ENCODE data around the gene AKAP8.
A peak's percentile ranks its signal among the peaks of the same experiment; 100 is the strongest.
"Not testable (repeated sequence)": the region's sequence is repeated elsewhere in the genome, so short reads cannot be mapped to it uniquely, and the experiment has no call there.

Gene AKAP8

GRCh38 chr19:15371119-15371518, 8.5 kb downstream of the AKAP8 start:
- Mint-ChIP-seq H3K4me3 (no peak overlapping the region), H3K4me1 (peaks cover 19% of the 10 kb centered on the region), H3K27ac (no peak overlapping the region), H3K27me3 (no peaks in the 10 kb centered on the region), H3K9me3 (no peaks in the 10 kb centered on the region), H3K36me3 (peaks cover 56% of the 10 kb centered on the region)
- no peak for ATAC-seq

DNA sequence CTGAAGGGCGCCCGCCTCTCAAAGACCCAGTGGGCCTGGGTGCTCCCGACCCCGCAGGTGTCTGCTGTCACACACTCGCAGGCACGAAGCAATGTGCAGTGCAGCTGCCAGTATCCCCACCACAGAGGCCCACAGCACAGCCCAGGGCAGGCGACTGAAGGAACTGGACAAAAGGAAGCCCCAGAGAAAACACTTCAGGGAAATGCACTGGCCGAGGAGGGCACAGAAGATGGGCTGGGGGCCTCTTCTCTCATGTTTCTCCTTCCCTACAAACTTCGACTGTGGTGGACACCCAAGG, 10.0 kb downstream of the AKAP8 start:
- Mint-ChIP-seq H3K27ac (no peak overlapping the region), H3K4me3 (no peak overlapping the region), H3K27me3 (no peaks in the 10 kb centered on the region), H3K4me1 (peaks cover 16% of the 10 kb centered on the region), H3K36me3 (peaks cover 69% of the 10 kb centered on the region), H3K9me3 (no peaks in the 10 kb centered on the region)
- no peak for ATAC-seq

DNA sequence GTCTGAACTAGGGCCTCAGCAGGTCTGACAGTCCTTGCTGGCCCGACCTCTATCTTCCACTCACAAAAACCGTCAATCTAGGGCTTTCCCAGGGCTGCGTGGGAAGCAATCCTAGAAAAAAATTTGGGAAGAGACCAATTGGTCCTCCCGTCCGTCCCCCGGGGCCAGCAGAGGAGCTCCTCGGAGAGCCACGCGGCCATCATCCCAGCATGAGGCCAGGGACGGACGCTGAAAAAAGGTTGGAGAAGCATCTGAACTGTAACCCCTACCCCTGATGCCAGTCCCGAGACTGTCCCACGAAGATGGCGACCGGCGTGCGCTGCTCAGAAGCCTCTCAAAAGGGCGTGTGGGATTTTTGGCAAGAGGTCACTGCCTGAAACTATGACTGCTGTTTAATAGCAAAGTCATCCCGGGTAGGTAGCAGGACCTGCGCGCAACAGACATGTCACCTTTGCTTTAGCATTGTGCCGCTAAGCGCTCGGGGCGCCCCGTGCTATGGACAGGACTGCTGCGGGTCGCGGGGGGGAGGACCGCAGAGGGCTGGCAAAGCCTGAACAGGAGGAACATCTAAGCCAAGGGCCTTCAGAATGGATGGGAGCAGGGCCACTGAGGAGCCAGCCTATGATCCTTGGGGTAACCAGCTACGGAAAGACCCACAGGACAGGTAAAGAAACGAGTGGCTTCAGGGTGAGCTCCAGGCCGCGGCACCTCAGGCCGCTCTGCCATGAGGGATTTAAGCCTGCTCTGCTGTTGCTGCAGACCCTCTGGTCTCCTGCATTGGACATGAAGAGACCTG, 10.6 kb downstream of the AKAP8 start:
- Mint-ChIP-seq H3K27me3 (no peaks in the 10 kb centered on the region), H3K4me1 (peaks cover 13% of the 10 kb centered on the region), H3K4me3 (no peak overlapping the region), H3K9me3 (no peaks in the 10 kb centered on the region), H3K36me3 (peaks cover 71% of the 10 kb centered on the region), H3K27ac (peak overlapping the region; percentile 81)
- ATAC-seq: no peak

GRCh38 chr19:15368051-15368632, 11.4 kb downstream of the AKAP8 start:
- H3K9me3 Mint-ChIP-seq: no peaks in the 10 kb centered on the region
- H3K4me3 Mint-ChIP-seq: no peak overlapping the region
- H3K36me3 Mint-ChIP-seq: peaks cover 68% of the 10 kb centered on the region
- peak overlapping the region; percentile 81 for H3K27ac Mint-ChIP-seq
- no peak for ATAC-seq
- H3K4me1 Mint-ChIP-seq: peaks cover 9% of the 10 kb centered on the region
- H3K27me3 Mint-ChIP-seq: no peaks in the 10 kb centered on the region

GRCh38 chr19:15367439-15367838, 12.1 kb downstream of the AKAP8 start:
- Mint-ChIP-seq H3K36me3 (peaks cover 62% of the 10 kb centered on the region), H3K4me3 (no peak overlapping the region), H3K4me1 (peaks cover 7% of the 10 kb centered on the region)

GRCh38 chr19:15365264-15365663, 14.3 kb downstream of the AKAP8 start:
- Mint-ChIP-seq H3K27me3 (no peaks in the 10 kb centered on the region), H3K36me3 (peaks cover 67% of the 10 kb centered on the region), H3K9me3 (no peaks in the 10 kb centered on the region), H3K27ac (no peak overlapping the region), H3K4me3 (no peak overlapping the region), H3K4me1 (peaks cover 12% of the 10 kb centered on the region)
- no peak for ATAC-seq

More at GRCh38 chr19:15367439-15367838, 12.1 kb downstream of the AKAP8 start:
- no peaks in the 10 kb centered on the region for H3K27me3 Mint-ChIP-seq
- H3K9me3 Mint-ChIP-seq: no peaks in the 10 kb centered on the region
- ATAC-seq: no peak
- H3K27ac Mint-ChIP-seq: no peak overlapping the region

- H3K9me3 Mint-ChIP-seq, H3K27me3 Mint-ChIP-seq, H3K4me3 Mint-ChIP-seq, H3K27ac Mint-ChIP-seq, ATAC-seq: not testable (repeated sequence)
- Mint-ChIP-seq H3K4me1 (peaks cover 16% of the 10 kb centered on the region), H3K36me3 (peaks cover 63% of the 10 kb centered on the region)
These were observed 15.8 kb downstream of the AKAP8 start for GRCh38 chr19:15363791-15364190.

DNA sequence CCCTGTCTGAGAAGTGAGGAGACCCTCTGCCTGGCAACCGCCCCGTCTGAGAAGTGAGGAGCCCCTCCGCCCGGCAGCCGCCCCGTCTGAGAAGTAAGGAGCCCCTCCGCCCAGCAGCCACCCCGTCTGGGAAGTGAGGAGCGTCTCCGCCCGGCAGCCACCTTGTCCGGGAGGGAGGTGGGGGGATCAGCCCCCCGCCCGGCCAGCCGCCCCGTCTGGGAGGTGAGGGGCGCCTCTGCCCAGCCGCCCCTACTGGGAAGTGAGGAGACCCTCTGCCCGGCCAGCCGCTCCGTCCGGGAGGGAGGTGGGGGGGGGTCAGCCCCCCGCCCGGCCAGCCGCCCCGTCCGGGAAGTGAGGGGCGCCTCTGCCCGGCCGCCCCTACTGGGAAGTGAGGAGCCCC, 16.5 kb downstream of the AKAP8 start:
- H3K27me3 Mint-ChIP-seq, H3K9me3 Mint-ChIP-seq, H3K4me1 Mint-ChIP-seq, H3K4me3 Mint-ChIP-seq, ATAC-seq, H3K27ac Mint-ChIP-seq: not testable (repeated sequence)
- peaks cover 63% of the 10 kb centered on the region for H3K36me3 Mint-ChIP-seq

DNA sequence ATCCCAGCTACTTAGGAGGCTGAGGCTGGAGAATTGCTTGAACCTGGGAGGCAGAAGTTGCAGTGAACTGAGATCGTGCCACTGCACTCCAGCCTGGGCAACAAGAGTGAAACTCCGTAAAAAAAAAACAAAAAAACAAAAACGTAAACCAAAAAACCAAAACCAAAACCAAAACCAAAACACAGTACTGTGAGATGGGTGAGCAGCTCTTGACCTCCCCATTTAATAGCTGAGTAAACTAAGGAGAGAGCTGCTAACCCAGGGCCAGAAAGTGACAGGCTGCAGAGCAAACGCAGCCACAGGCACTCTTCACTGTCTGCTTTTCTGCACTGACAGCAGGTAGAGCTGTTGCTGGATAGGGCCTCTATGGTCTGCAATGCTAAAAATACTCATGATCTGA, 19.6 kb downstream of the AKAP8 start:
- H3K4me3 Mint-ChIP-seq, H3K4me1 Mint-ChIP-seq, H3K9me3 Mint-ChIP-seq, H3K27me3 Mint-ChIP-seq: not testable (repeated sequence)
- H3K27ac Mint-ChIP-seq: peak overlapping the region; percentile 27
- peaks cover 63% of the 10 kb centered on the region for H3K36me3 Mint-ChIP-seq
- peak; percentile 31 for ATAC-seq

- Mint-ChIP-seq H3K27ac (peak overlapping the region; percentile 51), H3K27me3 (no peaks in the 10 kb centered on the region), H3K36me3 (peaks cover 66% of the 10 kb centered on the region), H3K4me3 (no peak overlapping the region), H3K4me1 (peaks cover 9% of the 10 kb centered on the region), H3K9me3 (no peaks in the 10 kb centered on the region)
- ATAC-seq: no peak
These were observed 20.7 kb downstream of the AKAP8 start for GRCh38 chr19:15358918-15359317.

DNA sequence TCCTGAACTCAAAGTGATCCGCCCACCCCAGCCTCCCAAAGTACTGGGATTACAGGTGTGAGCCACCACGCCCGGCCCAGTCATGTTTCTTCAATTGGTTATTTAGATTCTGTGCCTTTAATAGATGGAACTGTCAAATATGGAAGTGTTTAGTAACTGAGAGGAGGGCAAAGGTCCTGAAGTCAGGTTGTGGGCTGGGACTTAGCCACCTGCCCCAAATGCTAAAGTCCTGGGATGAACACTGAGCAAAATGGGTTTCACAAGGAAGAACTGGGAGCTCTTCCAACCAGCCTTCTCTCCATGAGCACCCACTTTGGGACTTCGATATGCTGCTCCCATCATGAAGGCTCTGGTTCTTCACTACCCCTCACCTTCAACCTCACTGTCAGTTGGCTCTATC, 21.7 kb downstream of the AKAP8 start:
- Mint-ChIP-seq H3K4me1 (peaks cover 9% of the 10 kb centered on the region), H3K27me3 (no peaks in the 10 kb centered on the region), H3K27ac (no peak overlapping the region), H3K36me3 (peaks cover 64% of the 10 kb centered on the region), H3K9me3 (no peaks in the 10 kb centered on the region), H3K4me3 (no peak overlapping the region)
- no peak for ATAC-seq

DNA sequence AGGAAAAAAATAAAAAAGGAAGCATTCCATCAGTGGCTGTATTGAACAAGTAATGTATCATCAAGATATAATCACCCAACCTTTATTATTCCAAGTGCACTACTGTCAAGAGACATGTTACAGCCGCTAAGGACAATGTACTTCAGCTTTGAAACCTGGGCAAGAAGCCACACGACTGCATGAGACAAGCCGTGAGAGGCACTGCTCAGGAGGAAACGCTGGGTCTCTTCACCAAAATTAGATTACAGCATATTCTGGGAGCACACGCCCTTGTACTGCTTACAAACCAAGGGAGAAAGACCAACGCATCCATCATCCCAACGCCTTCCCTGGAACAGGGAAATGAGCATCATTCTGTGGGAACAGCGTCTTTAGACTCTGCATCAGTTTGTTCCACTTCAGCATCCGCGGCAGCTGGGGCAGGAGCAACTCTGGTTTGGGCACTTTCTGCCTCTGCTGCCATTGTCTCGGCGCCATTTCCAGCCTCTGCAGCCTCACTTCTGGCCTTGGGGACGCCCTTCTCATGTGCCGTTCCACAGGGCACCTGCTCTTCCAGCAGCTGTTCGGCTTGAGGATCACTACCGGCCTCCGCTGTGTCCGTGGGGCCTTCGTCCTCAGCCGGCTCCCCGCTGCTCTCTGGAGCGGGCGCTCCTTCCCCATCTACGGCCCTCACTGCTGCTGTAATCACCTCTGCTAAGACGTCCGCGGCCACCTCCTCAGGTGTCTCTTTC, 24.9 kb downstream of the AKAP8 start:
- peaks cover 44% of the 10 kb centered on the region for H3K36me3 Mint-ChIP-seq
- no peak for ATAC-seq
- H3K27ac Mint-ChIP-seq: no peak overlapping the region
- no peak overlapping the region for H3K4me3 Mint-ChIP-seq
- no peaks in the 10 kb centered on the region for H3K9me3 Mint-ChIP-seq
- no peaks in the 10 kb centered on the region for H3K4me1 Mint-ChIP-seq
- no peaks in the 10 kb centered on the region for H3K27me3 Mint-ChIP-seq

GRCh38 chr19:15353908-15354307, 25.7 kb downstream of the AKAP8 start:
- peaks cover 3% of the 10 kb centered on the region for H3K4me1 Mint-ChIP-seq
- no peaks in the 10 kb centered on the region for H3K9me3 Mint-ChIP-seq
- no peak overlapping the region for H3K27ac Mint-ChIP-seq
- H3K36me3 Mint-ChIP-seq: peaks cover 39% of the 10 kb centered on the region
- no peaks in the 10 kb centered on the region for H3K27me3 Mint-ChIP-seq
- no peak overlapping the region for H3K4me3 Mint-ChIP-seq
- ATAC-seq: no peak

DNA sequence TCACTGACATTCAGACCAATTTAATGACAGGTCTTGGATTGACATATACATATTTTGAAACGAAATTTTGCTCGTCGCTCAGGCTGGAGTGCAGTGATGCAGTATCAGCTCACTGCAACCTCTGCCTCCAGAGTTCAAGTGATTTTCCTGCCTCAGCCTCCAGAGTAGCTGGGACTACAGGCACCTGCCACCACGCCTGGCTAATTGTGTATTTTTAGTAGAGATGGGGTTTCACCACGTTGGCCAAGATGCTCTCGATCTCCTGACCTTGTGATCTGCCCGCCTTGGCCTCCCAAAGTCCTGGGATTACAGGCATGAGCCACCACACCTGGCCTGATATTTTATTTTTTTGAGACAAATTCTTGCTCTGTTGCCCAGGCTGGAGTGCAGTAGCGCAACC, 27.1 kb downstream of the AKAP8 start:
- not testable (repeated sequence) for H3K27ac Mint-ChIP-seq, H3K4me1 Mint-ChIP-seq, H3K27me3 Mint-ChIP-seq, H3K4me3 Mint-ChIP-seq, H3K9me3 Mint-ChIP-seq, ATAC-seq
- H3K36me3 Mint-ChIP-seq: peaks cover 33% of the 10 kb centered on the region

GRCh38 chr19:15341328-15341727, 38.3 kb downstream of the AKAP8 start:
- H3K27ac Mint-ChIP-seq, H3K4me3 Mint-ChIP-seq, H3K27me3 Mint-ChIP-seq, H3K4me1 Mint-ChIP-seq, ATAC-seq, H3K9me3 Mint-ChIP-seq: not testable (repeated sequence)
- peaks cover 44% of the 10 kb centered on the region for H3K36me3 Mint-ChIP-seq

DNA sequence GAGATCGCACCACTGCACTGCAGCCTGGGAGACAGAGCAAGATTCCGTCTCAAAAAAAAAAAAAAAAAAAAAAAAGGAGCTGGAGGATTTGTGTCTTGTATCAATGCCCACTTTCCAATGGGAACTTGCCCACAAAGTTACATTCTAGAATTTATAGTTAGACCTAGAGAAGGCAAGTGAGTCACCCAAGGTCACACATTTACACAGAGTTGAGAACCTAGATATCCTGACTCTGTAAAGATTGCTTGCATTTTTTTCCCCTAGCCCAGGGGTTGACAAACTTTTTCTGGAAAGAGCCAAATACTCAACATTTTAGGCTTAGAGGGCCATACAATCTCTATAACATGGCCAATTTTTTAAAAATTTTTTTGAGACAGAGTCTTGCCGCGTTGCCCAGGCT, 39.5 kb downstream of the AKAP8 start:
- Mint-ChIP-seq H3K36me3 (peaks cover 39% of the 10 kb centered on the region), H3K4me3 (no peak overlapping the region), H3K9me3 (no peaks in the 10 kb centered on the region), H3K27ac (no peak overlapping the region), H3K4me1 (peaks cover 12% of the 10 kb centered on the region), H3K27me3 (no peaks in the 10 kb centered on the region)
- no peak for ATAC-seq
